CD14-positive monocyte (primary cell): ENCODE data around the gene DPH1. TPM values are rescaled to one million over a fixed set of nuclear protein-coding genes. Genes with fewer than 3 reads are reported as not detected.

Experiments
- DNase-seq, 3 donors: peaks; one replicate each; pipeline ENCODE4 v3.0.0-alpha.2; 2011 to 2022
- H2AFZ ChIP-seq: 2 replicates; pipeline ENCODE4 v1.6.0; 2012; ENCODE audit warnings: mild to moderate bottlenecking, low read depth, low read length, inconsistent platforms; ENCODE audit not compliant: insufficient read depth, poor library complexity, severe bottlenecking
- H3K27ac ChIP-seq, 2 donors: 1 replicate in 1 of 2; 2 replicates in 1 of 2; pipeline ENCODE4 v1.5.1; 2012 to 2013; ENCODE audit warnings: low read length in 2 of 2, control low read depth in 1 of 2, inconsistent platforms in 1 of 2, low read depth in 1 of 2, mild to moderate bottlenecking in 1 of 2
- H3K27me3 ChIP-seq, 2 donors: one replicate each; pipeline versions ENCODE4 v1.6.0 to v1.6.1; 2011 to 2013; ENCODE audit warnings: low read length in 2 of 2; ENCODE audit not compliant: control insufficient read depth in 2 of 2, insufficient read depth in 2 of 2
- H3K36me3 ChIP-seq, 2 donors: replicated peaks in 1 of 2; 1 replicate in 1 of 2; 2 replicates in 1 of 2; pipeline versions ENCODE4 v1.5.1 to v1.6.1; 2012 to 2013; ENCODE audit warnings: low read length in 2 of 2, control low read depth in 1 of 2, inconsistent platforms in 1 of 2, mild to moderate bottlenecking in 1 of 2; ENCODE audit not compliant: insufficient read depth in 2 of 2, control insufficient read depth in 1 of 2
- H3K4me1 ChIP-seq, 2 donors: 1 replicate in 1 of 2; 2 replicates in 1 of 2; pipeline versions ENCODE4 v1.5.1 to v1.6.1; 2012 to 2013; ENCODE audit warnings: low read length in 2 of 2, control low read depth in 1 of 2, inconsistent platforms in 1 of 2, mild to moderate bottlenecking in 1 of 2, moderate library complexity in 1 of 2; ENCODE audit not compliant: insufficient read depth in 2 of 2, control insufficient read depth in 1 of 2
- H3K4me2 ChIP-seq: replicated peaks from 2 replicates; pipeline ENCODE3; 2012; ENCODE audit warnings: low read length, moderate library complexity, mild to moderate bottlenecking; ENCODE audit not compliant: poor library complexity, severe bottlenecking; ENCODE audit errors: extremely low read depth
- H3K4me3 ChIP-seq, 3 experiments: fragments of 200-600 bp in 1 of 3; sonication (generic) in 1 of 3; replicated peaks in 1 of 3; 1 replicate in 2 of 3; 2 replicates in 1 of 3; pipeline ENCODE4 v1.5.1; 2011 to 2013; ENCODE audit warnings: low read length in 3 of 3, mild to moderate bottlenecking in 3 of 3, control low read depth in 2 of 3, low read depth in 2 of 3, inconsistent platforms in 1 of 3, moderate library complexity in 1 of 3
- H3K79me2 ChIP-seq: 2 replicates; pipeline ENCODE4 v1.6.0; 2012; ENCODE audit warnings: mild to moderate bottlenecking, control low read depth, inconsistent platforms, low read length, moderate library complexity; ENCODE audit not compliant: insufficient read depth
- H3K9ac ChIP-seq: 2 replicates; pipeline ENCODE4 v1.6.0; 2017; ENCODE audit warnings: low read length, mild to moderate bottlenecking; ENCODE audit not compliant: insufficient read depth, poor library complexity, severe bottlenecking
- H3K9me3 ChIP-seq, 2 donors: replicated peaks in 1 of 2; 1 replicate in 1 of 2; 2 replicates in 1 of 2; pipeline versions ENCODE4 v1.5.1 to v1.6.1; 2012 to 2013; ENCODE audit warnings: low read length in 2 of 2, control low read depth in 1 of 2; ENCODE audit not compliant: control insufficient read depth in 1 of 2, insufficient read depth in 1 of 2
- H4K20me1 ChIP-seq: 2 replicates; pipeline ENCODE4 v1.6.0; 2012; ENCODE audit warnings: mild to moderate bottlenecking, low read length, control low read depth, moderate library complexity; ENCODE audit not compliant: insufficient read depth
- H3K27ac Mint-ChIP-seq, 7 donors: one replicate each; pipeline ENCODE4 v1.8.0; 2020; ENCODE audit warnings: mild to moderate bottlenecking in 7 of 7, mixed read lengths in 7 of 7, moderate library complexity in 6 of 7, inconsistent platforms in 2 of 7
- H3K27me3 Mint-ChIP-seq, 3 donors: one replicate each; pipeline ENCODE4 v1.8.0; 2021 to 2022; ENCODE audit warnings: low read depth in 3 of 3, mild to moderate bottlenecking in 3 of 3, mixed read lengths in 3 of 3, moderate library complexity in 3 of 3, inconsistent platforms in 1 of 3
- H3K36me3 Mint-ChIP-seq, 2 donors: one replicate each; pipeline ENCODE4 v1.8.0; 2020; ENCODE audit warnings: mixed read lengths in 2 of 2, inconsistent platforms in 1 of 2, mild to moderate bottlenecking in 1 of 2
- H3K4me1 Mint-ChIP-seq: one replicate; pipeline ENCODE4 v1.8.0; 2020; ENCODE audit warnings: mild to moderate bottlenecking, mixed read lengths
- H3K4me3 Mint-ChIP-seq, 2 donors: one replicate each; pipeline ENCODE4 v1.8.0; 2020; ENCODE audit warnings: mild to moderate bottlenecking in 2 of 2, mixed read lengths in 2 of 2, moderate library complexity in 1 of 2
- H3K9me3 Mint-ChIP-seq, 7 donors: one replicate each; pipeline ENCODE4 v1.8.0; 2020 to 2022; ENCODE audit warnings: mixed read lengths in 7 of 7, mild to moderate bottlenecking in 6 of 7, moderate library complexity in 6 of 7, inconsistent platforms in 2 of 7
- CTCF ChIP-seq: fragments of 200-600 bp; IDR thresholded peaks from one replicate; pipeline ENCODE4 v1.8.0; 2022; ENCODE audit warnings: antibody characterized with exemption, mild to moderate bottlenecking
- WGBS: methylation state at CpG from one replicate; pipeline ENCODE4 v1.1.5; 2013; ENCODE audit warnings: missing lambda C conversion rate; ENCODE audit not compliant: insufficient coverage; 5-methylcytosine and 5-hydroxymethylcytosine counted together
- intact Hi-C, 2 donors: fragments of 100-400 bp; cut with micrococcal nuclease; formaldehyde crosslinking; loops; one replicate each; pipeline versions ENCODE4 v1.15.0 to v1.15.1; 2023
- polyA plus RNA-seq, 3 donors: library from polyadenylated mRNA; depleted of rRNA in 1 of 3; unstranded in 2 of 3; stranded (reverse) in 1 of 3; fragments of 300-500 nt in 2 of 3; fragments of >200 nt in 1 of 3; fragmentation: Illumina TruSeq in 2 of 3; gene quantifications; 1 replicate in 2 of 3; 2 replicates in 1 of 3; pipeline ENCODE4 v1.2.3, GENCODE V29; 2012 to 2021

Gene DPH1
- polyA plus RNA-seq, 3 donors, result 7.5 to 29.4 (median 9.3) TPM

GRCh38 chr17:1986783-1987451, 43.0 kb upstream of the DPH1 start:
- Histone ChIP-seq H3K27ac (no peak overlapping the region), H3K9me3 (no peaks in the 10 kb centered on the region), H2AFZ (no peak overlapping the region), H3K36me3 (no peaks in the 10 kb centered on the region), H4K20me1 (no peaks in the 10 kb centered on the region), H3K4me1 (no peaks in the 10 kb centered on the region), H3K4me2 (no peak overlapping the region), H3K4me3 (no peak overlapping the region), H3K9ac (no peak overlapping the region), H3K27me3 (no peaks in the 10 kb centered on the region), H3K79me2 (no peaks in the 10 kb centered on the region)
- DNase-seq, result no peak
- Mint-ChIP-seq H3K27me3 (peaks cover 15 to 27% (median 16%) of the 10 kb centered on the region in 3 donors), H3K36me3 (no peaks in the 10 kb centered on the region), H3K4me1 (no peaks in the 10 kb centered on the region), H3K27ac (no peak overlapping the region), H3K4me3 (no peak overlapping the region), H3K9me3 (peaks cover 0 to 3% (median 0%) of the 10 kb centered on the region in 7 donors)
- intact Hi-C loops, result no loop called here
- TF ChIP-seq CTCF, result no peak
- WGBS, result 98% methylated on average over 12 of the region's 18 CpGs

- H3K79me2 ChIP-seq, result no peaks in the 10 kb centered on the region
- no peaks in the 10 kb centered on the region for H3K9me3 ChIP-seq
- 98% methylated on average over 6 of the region's 10 CpGs for WGBS
- no peaks in the 10 kb centered on the region for H3K27me3 ChIP-seq
- Mint-ChIP-seq H3K4me1 (no peaks in the 10 kb centered on the region), H3K36me3 (no peaks in the 10 kb centered on the region), H3K27ac (no peak overlapping the region), H3K9me3 (peaks cover 0 to 3% (median 0%) of the 10 kb centered on the region in 7 donors), H3K27me3 (peaks cover 10 to 24% (median 11%) of the 10 kb centered on the region in 3 donors), H3K4me3 (no peak overlapping the region)
- H3K4me1 ChIP-seq, result no peaks in the 10 kb centered on the region
- H3K4me2 ChIP-seq, result no peak overlapping the region
- intact Hi-C loops, result no loop called here
- H3K27ac ChIP-seq, result no peak overlapping the region
- no peak overlapping the region for H3K9ac ChIP-seq
- TF ChIP-seq CTCF, result no peak
- no peaks in the 10 kb centered on the region for H4K20me1 ChIP-seq
- no peak overlapping the region for H2AFZ ChIP-seq
- no peak overlapping the region for H3K4me3 ChIP-seq
- H3K36me3 ChIP-seq, result no peaks in the 10 kb centered on the region
- no peak for DNase-seq
Observed at GRCh38 chr17:1989135-1989534, 40.8 kb upstream of the DPH1 start.
